HCT116 (cell line): ENCODE data around the gene NEO1. TPM values are rescaled to one million over a fixed set of nuclear protein-coding genes. Genes with fewer than 3 reads are reported as not detected.

ENCODE experiments used
- ATAC-seq: fragments of 200-7000 bp; cut with Tn5 transposase; 2 replicates; pipeline ENCODE4 v1.9.1; 2020; ENCODE audit warnings: mild to moderate bottlenecking, moderate library complexity
- BruUV-seq: library from RNA; stranded (reverse); fragments of 400-500 nt; replicated peaks from 2 replicates; lab custom pipeline; 2021; lab: Mats Ljungman, UMichigan
- CTCF ChIA-PET: fragments of 300-600 bp; sonication (Branson Sonifier 250); formaldehyde crosslinking; loops from one replicate; lab custom pipeline; 2021; ENCODE audit warnings: antibody characterized with exemption; lab: Charles Lee
- POLR2A ChIA-PET: fragments of 300-600, 350-600 bp; sonication (Branson Sonifier 250); formaldehyde crosslinking; loops from one replicate; lab custom pipeline; 2021; ENCODE audit warnings: antibody characterized with exemption; lab: Charles Lee
- RAD21 ChIA-PET, 2 experiments: fragments of 300-600 bp; sonication (Branson Sonifier 250); formaldehyde crosslinking; loops; one replicate each; lab custom pipeline; 2023; ENCODE audit warnings: low total read pairs in 2 of 2; ENCODE audit not compliant: uncharacterized antibody in 2 of 2, unreplicated experiment in 2 of 2, low non-redundant PET in 1 of 2; lab: Charles Lee
- DNase-seq: peaks from one replicate; pipeline ENCODE4 v3.0.0-alpha.2; 2010; ENCODE audit warnings: low read depth, low spot score
- H2AFZ ChIP-seq: fragments of 200-600 bp; shearing (Covaris generic), sonication (generic); 2 replicates; pipeline ENCODE4 v1.6.1; 2017; ENCODE audit warnings: low read depth, mixed run types, mixed read lengths, antibody characterized with exemption, low read length; ENCODE audit not compliant: poor library complexity, severe bottlenecking
- H3K27ac ChIP-seq: 2 replicates; pipeline ENCODE4 v1.5.1; 2012; ENCODE audit warnings: low read depth, low read length
- H3K27me3 ChIP-seq: fragments of 200-600 bp; sonication (generic); 2 replicates; pipeline ENCODE4 v1.6.1; 2016; ENCODE audit warnings: mixed run types, low read length, mixed read lengths; ENCODE audit not compliant: insufficient read depth
- H3K36me3 ChIP-seq, 2 experiments: fragments of 200-500 bp in 1 of 2; fragments of 200-600 bp in 1 of 2; sonication (Bioruptor generic) in 1 of 2; sonication (generic) in 1 of 2; 2 replicates each; pipeline versions ENCODE4 v1.5.1 to v1.6.1; 2014 to 2016; ENCODE audit warnings: low read length in 2 of 2, inconsistent platforms in 1 of 2, mixed read lengths in 1 of 2, mixed run types in 1 of 2; ENCODE audit not compliant: insufficient read depth in 2 of 2, control insufficient read depth in 1 of 2
- H3K4me1 ChIP-seq, 2 experiments: fragments of 200-600 bp in 1 of 2; sonication (generic) in 1 of 2; 2 replicates each; pipeline versions ENCODE4 v1.5.1 to v1.6.1; 2012 to 2017; ENCODE audit warnings: low read length in 2 of 2, inconsistent platforms in 1 of 2, mild to moderate bottlenecking in 1 of 2, mixed read lengths in 1 of 2, mixed run types in 1 of 2, moderate library complexity in 1 of 2; ENCODE audit not compliant: insufficient read depth in 2 of 2, control insufficient read depth in 1 of 2
- H3K4me2 ChIP-seq: fragments of 200-600 bp; sonication (generic); 2 replicates; pipeline ENCODE4 v1.6.1; 2017; ENCODE audit warnings: mixed run types, low read length, mixed read lengths
- H3K4me3 ChIP-seq, 2 experiments: fragments of 200-600 bp in 1 of 2; sonication (generic) in 1 of 2; replicated peaks in 1 of 2; 2 replicates each; pipeline ENCODE4 v1.5.1; 2011 to 2016; ENCODE audit warnings: low read length in 2 of 2, control low read depth in 1 of 2, low read depth in 1 of 2, mild to moderate bottlenecking in 1 of 2, mixed read lengths in 1 of 2, mixed run types in 1 of 2
- H3K79me2 ChIP-seq: fragments of 200-600 bp; sonication (generic); 2 replicates; pipeline ENCODE4 v1.6.1; 2017; ENCODE audit warnings: mild to moderate bottlenecking, mixed run types, low read length, moderate library complexity, mixed read lengths; ENCODE audit not compliant: insufficient read depth
- H3K9ac ChIP-seq: fragments of 200-600 bp; sonication (generic); 2 replicates; pipeline ENCODE4 v1.6.1; 2016; ENCODE audit warnings: low read length, mixed read lengths
- H3K9me2 ChIP-seq: fragments of 200-600 bp; sonication (generic), shearing (Covaris generic); 2 replicates; pipeline ENCODE4 v1.6.1; 2017; ENCODE audit warnings: mixed run types, mild to moderate bottlenecking, moderate library complexity; ENCODE audit not compliant: insufficient read depth
- H3K9me3 ChIP-seq, 2 experiments: fragments of 200-500 bp in 1 of 2; fragments of 200-600 bp in 1 of 2; sonication (Bioruptor generic) in 1 of 2; sonication (generic) in 1 of 2; 2 replicates each; pipeline ENCODE4 v1.6.1; 2014 to 2017; ENCODE audit warnings: low read length in 2 of 2, mixed read lengths in 2 of 2, inconsistent platforms in 1 of 2, low read depth in 1 of 2, mild to moderate bottlenecking in 1 of 2, mixed run types in 1 of 2, moderate library complexity in 1 of 2; ENCODE audit not compliant: control insufficient read depth in 1 of 2, insufficient read depth in 1 of 2
- H4K20me1 ChIP-seq: fragments of 200-600 bp; sonication (generic), shearing (Covaris generic); 2 replicates; pipeline ENCODE4 v1.6.1; 2017; ENCODE audit warnings: mixed run types, mild to moderate bottlenecking, moderate library complexity; ENCODE audit not compliant: insufficient read depth
- CEBPB ChIP-seq: IDR thresholded peaks from 2 replicates; pipeline ENCODE4 v1.6.1; 2012; ENCODE audit warnings: low read depth
- EGR1 ChIP-seq: IDR thresholded peaks from 2 replicates; pipeline ENCODE4 v1.6.1; 2012; ENCODE audit warnings: low read depth
- EZH2 ChIP-seq: fragments of 200-600 bp; sonication (generic); IDR thresholded peaks from 2 replicates; pipeline ENCODE4 v1.6.1; 2017; ENCODE audit warnings: antibody characterized with exemption, mixed run types
- EZH2phosphoT487 ChIP-seq: fragments of 200-600 bp; IDR thresholded peaks from 2 replicates; pipeline ENCODE4 v1.6.1; 2018; ENCODE audit warnings: antibody characterized with exemption, borderline replicate concordance
- FOSL1 ChIP-seq: IDR thresholded peaks from 2 replicates; pipeline ENCODE4 v1.6.1; 2012; ENCODE audit warnings: low read depth
- JUND ChIP-seq: IDR thresholded peaks from 2 replicates; pipeline ENCODE4 v1.6.1; 2012
- RAD21 ChIP-seq: IDR thresholded peaks from 2 replicates; pipeline ENCODE4 v1.6.1; 2012; ENCODE audit warnings: low read depth, mild to moderate bottlenecking
- SIN3A ChIP-seq: IDR thresholded peaks from 2 replicates; pipeline ENCODE4 v1.6.1; 2012; ENCODE audit warnings: low read depth
- YY1 ChIP-seq: IDR thresholded peaks from 2 replicates; pipeline ENCODE4 v1.6.1; 2011; ENCODE audit warnings: low read length, low read depth, moderate library complexity, mild to moderate bottlenecking; ENCODE audit not compliant: insufficient replicate concordance; ENCODE audit errors: extremely low read depth
- intact Hi-C: fragments of 100-400 bp; cut with micrococcal nuclease; formaldehyde crosslinking; loops from 2 replicates; pipeline ENCODE4 v1.10.0; 2022
- total RNA-seq: library from RNA; stranded (reverse); gene quantifications from one replicate; pipeline ENCODE4 v1.2.1, GENCODE V29; 2021; ENCODE audit not compliant: unreplicated experiment
- TF ChIP-seq, protein P1 (sequence below): IDR thresholded peaks from 2 replicates; pipeline ENCODE4 v1.6.1; 2011; ENCODE audit warnings: mild to moderate bottlenecking, low read length, moderate library complexity; ENCODE audit not compliant: insufficient replicate concordance; ENCODE audit errors: extremely low read depth
- TF ChIP-seq, protein P2 (sequence below): IDR thresholded peaks from 2 replicates; pipeline ENCODE4 v1.6.1; 2012

The NEO1 gene
- total RNA-seq, 1 experiment from 2014 or later, result 30.0 TPM

DNA sequence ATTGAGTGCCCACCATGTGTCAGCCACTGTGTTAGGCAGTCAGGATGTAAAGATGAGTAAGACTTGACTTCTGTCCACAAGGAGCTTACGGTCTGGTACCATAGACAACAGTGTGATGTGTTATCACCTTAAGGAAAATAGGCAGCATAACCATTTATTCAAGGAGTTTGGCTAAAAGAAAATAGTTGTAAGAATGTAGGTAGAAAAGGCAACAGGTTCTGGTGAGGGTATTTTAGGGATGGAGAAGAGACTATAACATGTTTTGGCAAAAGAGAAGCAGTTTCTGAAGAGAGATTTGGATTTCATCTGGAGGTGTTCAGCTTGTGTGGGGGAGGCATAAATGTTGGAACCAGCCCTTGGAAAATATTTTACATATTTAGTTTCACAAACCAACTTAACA is 194.6 kb downstream of the NEO1 start:
- ChIA-PET CTCF (interaction anchor here (0.8 to 1.6 kb wide), 2 partner anchors 18 to 27 kb away, joined by 3 to 5 read pairs; no protein-coding TSS in a partner anchor), RAD21 (no interaction called here), POLR2A (no interaction called here)
- no peak for ATAC-seq
- no peaks in the 10 kb centered on the region for H3K9me2 ChIP-seq
- no peak overlapping the region for H3K9ac ChIP-seq
- DNase-seq, result no peak
- BruUV-seq, result no TSS peak
- H2AFZ ChIP-seq, result no peak overlapping the region
- TF ChIP-seq EGR1, result no peak
- H3K4me2 ChIP-seq, result no peak overlapping the region
- no peaks in the 10 kb centered on the region for H3K4me1 ChIP-seq
- H3K4me3 ChIP-seq, result no peak overlapping the region
- H3K36me3 ChIP-seq, result 0 out of 4 replicates have a peak, but pooled peaks cover 0 to 2% of the 10 kb centered on the region in 2 experiments
- H3K9me3 ChIP-seq, result no peaks in the 10 kb centered on the region
- intact Hi-C loops, result loop anchor here (10.0 kb wide), 1 partner anchor 522 kb away; no protein-coding TSS in a partner anchor
- no peaks in the 10 kb centered on the region for H4K20me1 ChIP-seq
- H3K27me3 ChIP-seq, result no peaks in the 10 kb centered on the region
- no peak overlapping the region for H3K27ac ChIP-seq
- no peaks in the 10 kb centered on the region for H3K79me2 ChIP-seq

DNA sequence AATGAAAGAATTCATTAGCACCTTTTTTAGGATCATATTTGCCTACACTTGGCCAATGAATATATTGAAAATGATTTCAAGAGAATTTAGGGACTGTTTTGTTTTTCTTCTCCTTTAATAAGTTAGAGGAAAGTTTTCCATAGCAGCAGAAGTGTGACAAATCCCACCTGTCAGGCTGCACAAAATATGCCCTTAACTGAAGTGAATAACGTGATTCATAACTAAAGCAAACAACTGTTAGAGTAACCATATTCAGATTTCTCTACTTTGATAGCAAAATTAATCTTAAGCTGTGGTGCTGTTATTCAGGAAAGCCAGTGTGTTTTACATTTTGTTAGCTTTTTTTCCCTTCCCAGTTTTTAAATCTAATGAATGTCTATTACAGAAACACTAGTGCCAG is 195.1 kb downstream of the NEO1 start:
- POLR2A ChIA-PET, result no interaction called here
- intact Hi-C loops, result loop anchor here (10.0 kb wide), 1 partner anchor 523 kb away; no protein-coding TSS in a partner anchor

More for the DNA sequence above, 195.1 kb downstream of the NEO1 start:
- ChIA-PET CTCF (interaction anchor here (0.8 kb wide), 1 partner anchor 17 kb away, joined by 3 read pairs; no protein-coding TSS in a partner anchor), RAD21 (no interaction called here)
- Histone ChIP-seq H3K36me3 (0 out of 4 replicates have a peak, but pooled peaks cover 0 to 2% of the 10 kb centered on the region in 2 experiments), H3K27ac (no peak overlapping the region), H3K4me2 (no peak overlapping the region), H3K4me3 (no peak overlapping the region), H2AFZ (no peak overlapping the region), H3K9me2 (no peaks in the 10 kb centered on the region), H3K27me3 (no peaks in the 10 kb centered on the region), H3K9me3 (no peaks in the 10 kb centered on the region), H3K4me1 (no peaks in the 10 kb centered on the region), H3K9ac (no peak overlapping the region), H4K20me1 (no peaks in the 10 kb centered on the region), H3K79me2 (no peaks in the 10 kb centered on the region)
- TF ChIP-seq JUND (no peak), RAD21 (no peak), FOSL1 (no peak), EZH2phosphoT487 (no peak), EZH2 (no peak), EGR1 (no peak), SIN3A (no peak), YY1 (no peak), CEBPB (no peak)
- TF ChIP-seq, protein P1, sequence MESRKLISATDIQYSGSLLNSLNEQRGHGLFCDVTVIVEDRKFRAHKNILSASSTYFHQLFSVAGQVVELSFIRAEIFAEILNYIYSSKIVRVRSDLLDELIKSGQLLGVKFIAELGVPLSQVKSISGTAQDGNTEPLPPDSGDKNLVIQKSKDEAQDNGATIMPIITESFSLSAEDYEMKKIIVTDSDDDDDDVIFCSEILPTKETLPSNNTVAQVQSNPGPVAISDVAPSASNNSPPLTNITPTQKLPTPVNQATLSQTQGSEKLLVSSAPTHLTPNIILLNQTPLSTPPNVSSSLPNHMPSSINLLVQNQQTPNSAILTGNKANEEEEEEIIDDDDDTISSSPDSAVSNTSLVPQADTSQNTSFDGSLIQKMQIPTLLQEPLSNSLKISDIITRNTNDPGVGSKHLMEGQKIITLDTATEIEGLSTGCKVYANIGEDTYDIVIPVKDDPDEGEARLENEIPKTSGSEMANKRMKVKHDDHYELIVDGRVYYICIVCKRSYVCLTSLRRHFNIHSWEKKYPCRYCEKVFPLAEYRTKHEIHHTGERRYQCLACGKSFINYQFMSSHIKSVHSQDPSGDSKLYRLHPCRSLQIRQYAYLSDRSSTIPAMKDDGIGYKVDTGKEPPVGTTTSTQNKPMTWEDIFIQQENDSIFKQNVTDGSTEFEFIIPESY, result no peak
- TF ChIP-seq, protein P2, sequence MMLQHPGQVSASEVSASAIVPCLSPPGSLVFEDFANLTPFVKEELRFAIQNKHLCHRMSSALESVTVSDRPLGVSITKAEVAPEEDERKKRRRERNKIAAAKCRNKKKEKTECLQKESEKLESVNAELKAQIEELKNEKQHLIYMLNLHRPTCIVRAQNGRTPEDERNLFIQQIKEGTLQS, result no peak
- no TSS peak for BruUV-seq
- DNase-seq, result no peak
- ATAC-seq, result no peak
